ENCODE measurements around the gene HOXA13. TPM values are rescaled to one million over a fixed set of nuclear protein-coding genes. Genes with fewer than 3 reads are reported as not detected.

The HOXA13 gene
- total RNA-seq, 1 experiment from 2014 or later = 0.35 TPM

DNA sequence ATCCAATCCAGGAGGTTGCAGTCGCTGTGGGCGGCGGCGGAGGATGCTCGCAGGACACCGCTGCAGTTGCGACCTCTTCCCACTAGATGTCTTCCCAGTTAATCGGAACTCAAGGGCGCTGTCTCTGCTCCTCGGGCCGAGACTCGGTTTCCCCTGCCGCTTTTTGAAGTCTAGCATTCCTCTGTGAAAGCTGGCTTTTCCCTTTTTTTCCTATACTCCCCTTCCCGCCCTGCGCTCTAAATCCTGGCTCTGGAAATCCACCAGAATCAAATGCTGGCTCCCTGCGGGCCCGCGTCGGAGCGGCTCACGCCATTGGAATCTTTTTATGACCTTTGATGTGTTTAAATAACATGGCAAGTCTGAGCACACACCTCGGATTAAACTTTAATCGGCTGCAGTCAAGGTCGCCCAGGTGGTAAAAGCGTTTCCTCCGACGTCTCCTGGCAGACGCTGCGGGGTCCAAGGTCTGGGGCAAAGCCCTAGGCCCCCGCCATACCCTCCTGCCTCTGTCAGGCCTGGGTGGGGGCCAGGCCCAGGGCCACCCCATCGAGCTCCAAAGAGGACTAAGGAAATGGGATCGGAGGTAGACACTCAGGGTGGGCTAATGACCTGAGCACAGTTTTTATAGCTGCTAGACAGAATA, 10.7 kb upstream of the HOXA13 start:
- TF ChIP-seq EZH2 (IDR thresholded peaks at IDR 0.05; ENCODE audit: low read depth) = no peak
- TF ChIP-seq, protein P1, sequence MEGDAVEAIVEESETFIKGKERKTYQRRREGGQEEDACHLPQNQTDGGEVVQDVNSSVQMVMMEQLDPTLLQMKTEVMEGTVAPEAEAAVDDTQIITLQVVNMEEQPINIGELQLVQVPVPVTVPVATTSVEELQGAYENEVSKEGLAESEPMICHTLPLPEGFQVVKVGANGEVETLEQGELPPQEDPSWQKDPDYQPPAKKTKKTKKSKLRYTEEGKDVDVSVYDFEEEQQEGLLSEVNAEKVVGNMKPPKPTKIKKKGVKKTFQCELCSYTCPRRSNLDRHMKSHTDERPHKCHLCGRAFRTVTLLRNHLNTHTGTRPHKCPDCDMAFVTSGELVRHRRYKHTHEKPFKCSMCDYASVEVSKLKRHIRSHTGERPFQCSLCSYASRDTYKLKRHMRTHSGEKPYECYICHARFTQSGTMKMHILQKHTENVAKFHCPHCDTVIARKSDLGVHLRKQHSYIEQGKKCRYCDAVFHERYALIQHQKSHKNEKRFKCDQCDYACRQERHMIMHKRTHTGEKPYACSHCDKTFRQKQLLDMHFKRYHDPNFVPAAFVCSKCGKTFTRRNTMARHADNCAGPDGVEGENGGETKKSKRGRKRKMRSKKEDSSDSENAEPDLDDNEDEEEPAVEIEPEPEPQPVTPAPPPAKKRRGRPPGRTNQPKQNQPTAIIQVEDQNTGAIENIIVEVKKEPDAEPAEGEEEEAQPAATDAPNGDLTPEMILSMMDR (conservative IDR thresholded peaks at IDR 0.05) = peak; percentile 66; the same call in 1 of the 2 replicates
- H3K4me2 ChIP-seq = no peak overlapping the region
- POLR2A ChIA-PET (ENCODE audit: unreplicated experiment) = no interaction called here
- no peaks in the 10 kb centered on the region for H3K9me3 ChIP-seq (ENCODE audit: insufficient read depth, low read depth)
- no TSS peak for BruUV-seq (replicated peaks)
- H3K4me3 ChIP-seq = no peak overlapping the region
- CTCF ChIA-PET = interaction anchor here (1.1 to 1.3 kb wide), 2 partner anchors 15 to 366 kb away, joined by 4 to 5 read pairs; no protein-coding TSS in a partner anchor
- peak in 1 of 2 experiments; percentile 45 for DNase-seq
- no peak overlapping the region for H2AFZ ChIP-seq
- no peaks in the 10 kb centered on the region for H3F3A ChIP-seq (ENCODE audit: insufficient read depth, low read depth)
- no peak overlapping the region for H3K27ac ChIP-seq
- no peaks in the 10 kb centered on the region for H3K36me3 ChIP-seq (ENCODE audit: low read depth)
- no peaks in the 10 kb centered on the region for H4K20me1 ChIP-seq (ENCODE audit: insufficient read depth)
- H3K9me2 ChIP-seq (ENCODE audit: insufficient read depth) = no peaks in the 10 kb centered on the region
- no peaks in the 10 kb centered on the region for H3K27me3 ChIP-seq (ENCODE audit: insufficient read depth, low read depth)
- intact Hi-C loops (cut with micrococcal nuclease; ENCODE audit: unreplicated experiment) = no loop called here
- H3K4me1 ChIP-seq (replicated peaks; ENCODE audit: insufficient read depth) = no peaks in the 10 kb centered on the region
- H3K79me2 ChIP-seq (ENCODE audit: low read depth) = no peaks in the 10 kb centered on the region

DNA sequence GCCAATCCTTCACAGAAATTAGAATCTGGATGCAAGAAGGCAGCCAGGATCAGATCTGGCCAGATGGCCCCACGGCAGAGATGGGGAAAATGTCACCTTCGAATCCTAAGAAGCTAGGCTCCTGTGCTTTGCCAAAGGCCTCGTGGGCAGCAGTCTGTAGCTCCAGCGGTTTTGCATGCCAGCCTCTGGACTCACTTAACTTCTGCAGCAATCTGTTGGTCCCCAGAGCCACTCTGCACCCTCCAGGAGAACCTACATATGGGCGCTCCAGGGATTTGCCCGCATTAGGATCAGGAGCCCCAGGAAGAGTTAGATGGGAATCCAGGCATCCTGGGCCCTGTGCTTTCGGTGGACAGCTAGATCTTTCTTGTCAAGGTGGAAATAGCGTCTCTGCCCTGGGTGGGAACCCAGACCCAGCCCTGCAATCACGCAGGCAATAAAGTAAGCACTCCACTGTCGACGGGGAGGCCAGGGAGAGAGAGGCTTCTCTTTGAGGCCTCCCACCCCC, 10.1 kb upstream of the HOXA13 start:
- no peak overlapping the region for H3K27ac ChIP-seq
- no TSS peak for BruUV-seq (replicated peaks)
- no peaks in the 10 kb centered on the region for H3K79me2 ChIP-seq (ENCODE audit: low read depth)
- H3K4me2 ChIP-seq = no peak overlapping the region
- no peaks in the 10 kb centered on the region for H3F3A ChIP-seq (ENCODE audit: insufficient read depth, low read depth)
- no peaks in the 10 kb centered on the region for H3K27me3 ChIP-seq (ENCODE audit: insufficient read depth, low read depth)
- no peaks in the 10 kb centered on the region for H3K4me1 ChIP-seq (replicated peaks; ENCODE audit: insufficient read depth)
- no peaks in the 10 kb centered on the region for H3K36me3 ChIP-seq (ENCODE audit: low read depth)
- intact Hi-C loops (cut with micrococcal nuclease; ENCODE audit: unreplicated experiment) = no loop called here
- DNase-seq = no peak
- H2AFZ ChIP-seq = no peak overlapping the region
- H3K4me3 ChIP-seq = no peak overlapping the region
- H3K9me2 ChIP-seq (ENCODE audit: insufficient read depth) = no peaks in the 10 kb centered on the region
- no peaks in the 10 kb centered on the region for H4K20me1 ChIP-seq (ENCODE audit: insufficient read depth)
- CTCF ChIA-PET = interaction anchor here (0.6 to 1.3 kb wide), 6 partner anchors 14 to 697 kb away, joined by 3 to 5 read pairs (median 4); no protein-coding TSS in a partner anchor
- POLR2A ChIA-PET (ENCODE audit: unreplicated experiment) = no interaction called here
- TF ChIP-seq EZH2 (IDR thresholded peaks at IDR 0.05; ENCODE audit: low read depth) = no peak
- TF ChIP-seq, protein P1 (conservative IDR thresholded peaks at IDR 0.05) = no peak
- no peaks in the 10 kb centered on the region for H3K9me3 ChIP-seq (ENCODE audit: insufficient read depth, low read depth)

DNA sequence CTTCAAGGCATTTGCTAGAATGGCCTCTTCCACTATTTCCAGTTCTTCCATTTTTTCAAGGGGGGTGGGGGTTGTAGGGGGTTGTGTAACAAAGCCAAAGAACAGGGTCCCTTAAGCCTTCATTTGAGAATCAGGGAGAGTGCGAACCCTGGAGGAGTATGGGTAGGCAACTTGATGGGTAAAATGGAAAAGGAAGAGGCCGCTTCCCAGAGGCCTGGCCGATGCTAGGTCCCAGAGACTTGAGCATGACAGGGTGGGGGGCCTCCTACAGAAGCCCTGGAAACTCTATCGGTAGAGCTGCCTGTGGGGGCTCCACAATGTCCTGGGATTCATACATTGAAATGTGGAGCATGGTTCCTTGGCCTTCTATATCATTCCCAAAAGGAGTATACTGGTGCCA, 9.1 kb upstream of the HOXA13 start:
- no peak overlapping the region for H2AFZ ChIP-seq
- H3K9me2 ChIP-seq (ENCODE audit: insufficient read depth) = no peaks in the 10 kb centered on the region
- TF ChIP-seq, protein P1 (conservative IDR thresholded peaks at IDR 0.05) = no peak
- TF ChIP-seq EZH2 (IDR thresholded peaks at IDR 0.05; ENCODE audit: low read depth) = no peak
- H3K27me3 ChIP-seq (ENCODE audit: insufficient read depth, low read depth) = peaks cover 5% of the 10 kb centered on the region; the same call in 1 of the 2 replicates
- no peaks in the 10 kb centered on the region for H3K79me2 ChIP-seq (ENCODE audit: low read depth)
- H4K20me1 ChIP-seq (ENCODE audit: insufficient read depth) = no peaks in the 10 kb centered on the region
- CTCF ChIA-PET = interaction anchor here (0.7 kb wide), 3 partner anchors 651 to 886 kb away, joined by 7 to 8 read pairs (median 7); no protein-coding TSS in a partner anchor
- H3K27ac ChIP-seq = no peak overlapping the region
- no TSS peak for BruUV-seq (replicated peaks)
- H3F3A ChIP-seq (ENCODE audit: insufficient read depth, low read depth) = no peaks in the 10 kb centered on the region
- intact Hi-C loops (cut with micrococcal nuclease; ENCODE audit: unreplicated experiment) = no loop called here
- H3K4me1 ChIP-seq (replicated peaks; ENCODE audit: insufficient read depth) = no peaks in the 10 kb centered on the region
- no peak overlapping the region for H3K4me2 ChIP-seq
- no peak overlapping the region for H3K4me3 ChIP-seq
- no peaks in the 10 kb centered on the region for H3K36me3 ChIP-seq (ENCODE audit: low read depth)
- DNase-seq = no peak
- no peaks in the 10 kb centered on the region for H3K9me3 ChIP-seq (ENCODE audit: insufficient read depth, low read depth)
- POLR2A ChIA-PET (ENCODE audit: unreplicated experiment) = no interaction called here
